ENCODE measurements around the gene COA6. TPM values are rescaled to one million over a fixed set of nuclear protein-coding genes. Genes with fewer than 3 reads are reported as not detected.

Gene COA6
- total RNA-seq, 4 donors from 2014 or later = 8.2 to 32.4 (median 23.8) TPM

- H3K4me3 ChIP-seq (replicated peaks in 1 of 3) = no peak overlapping the region
- intact Hi-C loops (cut with DNase I) = no loop called here
- no peak for TF ChIP-seq POLR2A (IDR thresholded peaks at IDR 0.05)
- TF ChIP-seq CTCF (IDR thresholded peaks at IDR 0.05) = no peak
- no peaks in the 10 kb centered on the region for H3K27me3 ChIP-seq
- H3K36me3 ChIP-seq = no peaks in the 10 kb centered on the region
- no peaks in the 10 kb centered on the region for H3K9me3 ChIP-seq
- H3K27ac ChIP-seq = no peak overlapping the region
- H3K4me1 ChIP-seq = peaks cover 0 to 5% of the 10 kb centered on the region in 2 donors
- 84 to 91% methylated on average over 9 of the region's 9 CpGs for WGBS, 2 donors
- no peak for DNase-seq
These were observed 45.6 kb upstream of the COA6 start for GRCh38 chr1:234327577-234328164.

DNA sequence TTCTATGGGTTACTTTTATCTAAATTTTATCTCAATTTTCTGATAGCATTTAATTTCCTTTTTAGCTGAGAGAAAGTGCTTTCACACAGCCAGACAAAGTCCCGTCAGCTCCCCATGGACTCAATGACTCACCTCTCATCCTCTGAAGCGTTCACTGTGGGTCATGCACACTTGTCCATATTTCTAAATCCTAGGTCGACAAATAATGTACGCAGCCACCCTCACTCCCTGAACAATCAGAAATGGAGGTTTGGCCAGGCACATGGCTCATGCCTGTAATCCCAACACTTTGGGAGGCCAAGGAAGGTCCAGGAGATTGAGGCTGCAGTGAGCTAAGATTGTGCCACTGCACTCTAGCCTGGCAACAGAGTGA lies 42.4 kb upstream of the COA6 start:
- DNase-seq = no peak
- 85 to 90% methylated on average over 4 of the region's 4 CpGs for WGBS, 2 donors
- intact Hi-C loops (cut with DNase I) = no loop called here
- Histone ChIP-seq H3K27me3 (no peaks in the 10 kb centered on the region), H3K4me3 (replicated peaks in 1 of 3) (no peak overlapping the region), H3K36me3 (no peaks in the 10 kb centered on the region), H3K27ac (no peak overlapping the region), H3K9me3 (no peaks in the 10 kb centered on the region), H3K4me1 (peaks cover 0 to 5% of the 10 kb centered on the region in 2 donors)
- TF ChIP-seq POLR2A (IDR thresholded peaks at IDR 0.05) = no peak
- TF ChIP-seq CTCF (IDR thresholded peaks at IDR 0.05) = no peak

- peaks cover 0 to 4% of the 10 kb centered on the region in 2 donors for H3K4me1 ChIP-seq
- no peaks in the 10 kb centered on the region for H3K27me3 ChIP-seq
- H3K36me3 ChIP-seq = no peaks in the 10 kb centered on the region
- no peak overlapping the region for H3K4me3 ChIP-seq (replicated peaks in 1 of 3)
- intact Hi-C loops (cut with DNase I) = no loop called here
- WGBS, 2 donors = 76 to 87% methylated on average over 2 of the region's 2 CpGs
- DNase-seq = no peak
- no peak for TF ChIP-seq CTCF (IDR thresholded peaks at IDR 0.05)
- no peak for TF ChIP-seq POLR2A (IDR thresholded peaks at IDR 0.05)
- no peak overlapping the region for H3K27ac ChIP-seq
- no peaks in the 10 kb centered on the region for H3K9me3 ChIP-seq
These were observed 41.7 kb upstream of the COA6 start for GRCh38 chr1:234331507-234331906.

GRCh38 chr1:234336359-234336758 lies 36.9 kb upstream of the COA6 start:
- Histone ChIP-seq H3K36me3 (no peaks in the 10 kb centered on the region), H3K9me3 (no peaks in the 10 kb centered on the region), H3K4me3 (replicated peaks in 1 of 3) (no peak overlapping the region), H3K4me1 (no peaks in the 10 kb centered on the region), H3K27me3 (no peaks in the 10 kb centered on the region), H3K27ac (no peak overlapping the region)
- TF ChIP-seq CTCF (IDR thresholded peaks at IDR 0.05) (no peak), POLR2A (IDR thresholded peaks at IDR 0.05) (no peak)
- intact Hi-C loops (cut with DNase I) = no loop called here
- DNase-seq = no peak
- 69 to 71% methylated on average over 2 of the region's 2 CpGs for WGBS, 2 donors

GRCh38 chr1:234337233-234337632 lies 36.0 kb upstream of the COA6 start:
- no peaks in the 10 kb centered on the region for H3K27me3 ChIP-seq
- no peaks in the 10 kb centered on the region for H3K4me1 ChIP-seq
- no peak for DNase-seq
- H3K9me3 ChIP-seq = no peaks in the 10 kb centered on the region
- TF ChIP-seq CTCF (IDR thresholded peaks at IDR 0.05) (no peak), POLR2A (IDR thresholded peaks at IDR 0.05) (no peak)
- no peaks in the 10 kb centered on the region for H3K36me3 ChIP-seq
- 93 to 98% methylated on average over 1 of the region's 1 CpG for WGBS, 2 donors
- H3K4me3 ChIP-seq (replicated peaks in 1 of 3) = no peak overlapping the region
- intact Hi-C loops (cut with DNase I) = no loop called here
- H3K27ac ChIP-seq = no peak overlapping the region

Measured in thyroid gland (tissue), 4 donors.